MM.1S (cell line): ENCODE data around the gene KLK1.

ENCODE experiments used
- DNase-seq: peaks from one replicate; pipeline ENCODE4 v3.0.0-alpha.2; 2015
- H2AFZ ChIP-seq: fragments of 300-600 bp; sonication (generic); 2 replicates; pipeline ENCODE4 v1.6.0; 2016; ENCODE audit warnings: antibody characterized with exemption, low read length
- H3F3A ChIP-seq: fragments of 300-600 bp; sonication (generic); 2 replicates; pipeline ENCODE4 v1.6.1; 2016; ENCODE audit warnings: mild to moderate bottlenecking, antibody characterized with exemption, low read length, moderate library complexity, mixed read lengths; ENCODE audit not compliant: insufficient read depth
- H3K27ac ChIP-seq: fragments of 300-600 bp; sonication (generic); 2 replicates; pipeline ENCODE4 v1.5.1; 2016; ENCODE audit warnings: mild to moderate bottlenecking, low read length
- H3K27me3 ChIP-seq: fragments of 300-600 bp; sonication (generic); replicated peaks from 2 replicates; pipeline ENCODE4 v1.6.0; 2016; ENCODE audit warnings: low read length; ENCODE audit not compliant: insufficient read depth
- H3K36me3 ChIP-seq: fragments of 300-600 bp; sonication (generic); replicated peaks from 2 replicates; pipeline ENCODE4 v1.6.1; 2016; ENCODE audit warnings: mild to moderate bottlenecking, low read length, mixed read lengths; ENCODE audit not compliant: insufficient read depth
- H3K4me1 ChIP-seq: fragments of 300-600 bp; sonication (generic); 2 replicates; pipeline ENCODE4 v1.6.1; 2016; ENCODE audit warnings: low read length, mixed read lengths
- H3K4me2 ChIP-seq: fragments of 300-600 bp; sonication (generic); 2 replicates; pipeline ENCODE4 v1.6.0; 2016; ENCODE audit warnings: low read depth, low read length
- H3K4me3 ChIP-seq: fragments of 300-600 bp; sonication (generic); 2 replicates; pipeline ENCODE4 v1.5.1; 2016; ENCODE audit warnings: low read length, mixed read lengths
- H3K79me2 ChIP-seq: fragments of 300-600 bp; sonication (generic); 2 replicates; pipeline ENCODE4 v1.6.1; 2016; ENCODE audit warnings: mixed run types, low read length, mixed read lengths
- H3K9ac ChIP-seq: fragments of 300-600 bp; sonication (generic); 2 replicates; pipeline ENCODE4 v1.6.1; 2016; ENCODE audit warnings: low read length, mixed read lengths
- H3K9me2 ChIP-seq: fragments of 300-600 bp; sonication (generic); replicated peaks from 2 replicates; pipeline ENCODE4 v1.6.1; 2016; ENCODE audit warnings: mild to moderate bottlenecking, low read length, mixed read lengths; ENCODE audit not compliant: insufficient read depth
- H3K9me3 ChIP-seq: fragments of 300-600 bp; sonication (generic); replicated peaks from 2 replicates; pipeline ENCODE4 v1.6.1; 2016; ENCODE audit warnings: mild to moderate bottlenecking, low read length, mixed read lengths; ENCODE audit not compliant: insufficient read depth
- H4K20me1 ChIP-seq: fragments of 300-600 bp; sonication (generic); 2 replicates; pipeline ENCODE4 v1.6.1; 2016; ENCODE audit warnings: mild to moderate bottlenecking, low read length, moderate library complexity, mixed read lengths; ENCODE audit not compliant: insufficient read depth
- EZH2 ChIP-seq: fragments of 300-600 bp; sonication (generic); optimal IDR thresholded peaks from 2 replicates; pipeline ENCODE3; 2017; ENCODE audit warnings: low read depth, mild to moderate bottlenecking, antibody characterized with exemption, low read length, mixed read lengths
- EZH2phosphoT487 ChIP-seq: fragments of 300-600 bp; sonication (generic); IDR thresholded peaks from 2 replicates; pipeline ENCODE4 v1.6.1; 2018; ENCODE audit warnings: antibody characterized with exemption, low read length
- TF ChIP-seq, protein P1 (sequence below): fragments of 300-600 bp; sonication (generic); IDR thresholded peaks from 2 replicates; pipeline ENCODE4 v1.5.1; 2016; ENCODE audit warnings: antibody characterized with exemption, low read length, mixed read lengths

KLK1 gene

DNA sequence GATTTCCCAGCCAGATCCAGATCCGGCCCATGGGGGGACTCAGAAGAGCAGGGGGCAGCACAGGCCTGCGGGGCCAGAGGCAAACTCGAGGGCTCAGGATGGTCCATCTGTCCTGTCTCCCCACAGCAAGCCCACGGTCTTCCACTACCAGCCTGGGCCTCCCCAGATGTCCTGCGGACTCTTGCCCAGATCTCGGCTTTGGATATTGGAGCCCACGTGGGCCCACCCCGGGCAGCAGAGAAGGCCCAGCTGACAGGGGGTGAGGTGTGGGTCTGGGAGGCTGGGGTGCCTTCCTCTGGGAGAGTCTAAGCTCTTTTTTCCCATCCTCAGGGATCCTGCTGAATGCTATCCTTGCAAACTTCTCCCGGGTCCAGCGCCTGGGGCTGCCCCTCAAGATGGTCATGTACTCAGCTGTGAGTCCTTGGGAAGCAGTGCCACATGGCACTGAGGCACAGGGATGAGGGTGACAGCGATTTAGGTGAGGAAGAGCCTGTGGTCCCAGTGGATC, 30.0 kb downstream of the KLK1 start:
- H3K4me3 ChIP-seq: no peak overlapping the region
- no peak overlapping the region for H2AFZ ChIP-seq
- no peaks in the 10 kb centered on the region for H3K9me3 ChIP-seq
- 0 out of 2 replicates have a peak, but pooled peaks cover 2% of the 10 kb centered on the region for H3K36me3 ChIP-seq
- no peaks in the 10 kb centered on the region for H3K9me2 ChIP-seq
- no peak overlapping the region for H3K27ac ChIP-seq
- H3K4me1 ChIP-seq: peaks cover 11% of the 10 kb centered on the region; the same call in 1 of the 2 replicates
- TF ChIP-seq, protein P1, sequence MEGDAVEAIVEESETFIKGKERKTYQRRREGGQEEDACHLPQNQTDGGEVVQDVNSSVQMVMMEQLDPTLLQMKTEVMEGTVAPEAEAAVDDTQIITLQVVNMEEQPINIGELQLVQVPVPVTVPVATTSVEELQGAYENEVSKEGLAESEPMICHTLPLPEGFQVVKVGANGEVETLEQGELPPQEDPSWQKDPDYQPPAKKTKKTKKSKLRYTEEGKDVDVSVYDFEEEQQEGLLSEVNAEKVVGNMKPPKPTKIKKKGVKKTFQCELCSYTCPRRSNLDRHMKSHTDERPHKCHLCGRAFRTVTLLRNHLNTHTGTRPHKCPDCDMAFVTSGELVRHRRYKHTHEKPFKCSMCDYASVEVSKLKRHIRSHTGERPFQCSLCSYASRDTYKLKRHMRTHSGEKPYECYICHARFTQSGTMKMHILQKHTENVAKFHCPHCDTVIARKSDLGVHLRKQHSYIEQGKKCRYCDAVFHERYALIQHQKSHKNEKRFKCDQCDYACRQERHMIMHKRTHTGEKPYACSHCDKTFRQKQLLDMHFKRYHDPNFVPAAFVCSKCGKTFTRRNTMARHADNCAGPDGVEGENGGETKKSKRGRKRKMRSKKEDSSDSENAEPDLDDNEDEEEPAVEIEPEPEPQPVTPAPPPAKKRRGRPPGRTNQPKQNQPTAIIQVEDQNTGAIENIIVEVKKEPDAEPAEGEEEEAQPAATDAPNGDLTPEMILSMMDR: no peak
- TF ChIP-seq EZH2phosphoT487: no peak
- TF ChIP-seq EZH2: no peak
- H3K4me2 ChIP-seq: no peak overlapping the region
- no peak for DNase-seq
- H3F3A ChIP-seq: peaks cover 32% of the 10 kb centered on the region
- H3K9ac ChIP-seq: no peak overlapping the region
- H3K27me3 ChIP-seq: no peaks in the 10 kb centered on the region
- H3K79me2 ChIP-seq: no peaks in the 10 kb centered on the region
- peaks cover 14% of the 10 kb centered on the region for H4K20me1 ChIP-seq

DNA sequence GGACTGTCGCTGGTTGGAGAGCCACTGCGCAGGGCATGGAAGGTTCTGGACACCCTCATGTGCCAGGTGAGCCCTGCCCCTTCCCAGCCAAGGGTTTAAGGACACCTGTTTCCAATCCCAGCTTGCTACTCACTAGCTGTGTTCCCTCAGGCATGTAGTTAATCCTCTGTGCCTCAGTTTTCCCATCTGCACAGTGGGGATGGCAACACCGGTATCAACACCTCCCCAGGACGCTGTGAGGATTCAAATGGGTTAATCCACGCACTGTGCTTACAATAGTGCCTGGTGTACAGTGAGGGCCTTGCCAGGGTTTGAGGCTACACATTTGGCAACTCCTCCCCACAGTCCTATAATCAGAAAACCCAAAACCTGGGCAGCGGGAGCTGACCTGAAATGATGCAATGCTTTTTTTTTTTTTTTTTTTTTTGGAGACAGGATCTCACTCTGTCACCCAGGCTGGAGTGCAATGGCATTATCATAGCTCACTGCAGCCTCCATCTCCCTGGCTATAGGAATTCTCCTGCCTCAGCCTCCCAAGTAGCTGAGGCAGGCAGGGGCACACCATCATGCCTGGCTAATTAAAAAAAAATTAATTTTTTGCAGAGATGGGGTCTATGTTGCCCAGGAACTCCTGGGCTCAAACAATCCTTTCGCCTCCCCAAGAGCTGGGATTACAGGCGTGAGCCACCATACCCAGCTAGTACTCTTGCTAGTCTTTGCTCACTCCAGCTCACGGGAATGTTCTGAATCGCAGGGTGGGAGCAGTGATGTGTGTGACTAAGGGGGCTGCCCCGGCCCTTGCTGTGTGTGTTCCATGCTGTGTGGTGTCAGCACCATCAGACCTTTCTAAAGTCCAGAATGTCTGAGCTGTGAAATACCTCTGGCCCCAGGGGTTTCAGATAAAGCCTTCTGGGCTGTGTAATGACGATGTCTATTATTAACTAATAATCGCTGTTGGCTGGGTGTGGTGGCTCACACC, 31.0 kb downstream of the KLK1 start:
- H3K4me3 ChIP-seq: no peak overlapping the region
- peaks cover 11% of the 10 kb centered on the region; the same call in 1 of the 2 replicates for H3K4me1 ChIP-seq
- DNase-seq: no peak
- H3K27ac ChIP-seq: no peak overlapping the region
- H3K4me2 ChIP-seq: no peak overlapping the region
- H3F3A ChIP-seq: peaks cover 27% of the 10 kb centered on the region
- no peak overlapping the region for H2AFZ ChIP-seq
- H3K27me3 ChIP-seq: peaks cover 3% of the 10 kb centered on the region; the same call in 1 of the 2 replicates
- TF ChIP-seq EZH2phosphoT487 (no peak), EZH2 (no peak)
- TF ChIP-seq, protein P1: no peak
- no peaks in the 10 kb centered on the region for H3K9me2 ChIP-seq
- no peak overlapping the region for H3K9ac ChIP-seq
- H3K9me3 ChIP-seq: no peaks in the 10 kb centered on the region
- no peaks in the 10 kb centered on the region for H3K36me3 ChIP-seq
- no peaks in the 10 kb centered on the region for H3K79me2 ChIP-seq
- H4K20me1 ChIP-seq: peaks cover 7% of the 10 kb centered on the region; the same call in 1 of the 2 replicates

DNA sequence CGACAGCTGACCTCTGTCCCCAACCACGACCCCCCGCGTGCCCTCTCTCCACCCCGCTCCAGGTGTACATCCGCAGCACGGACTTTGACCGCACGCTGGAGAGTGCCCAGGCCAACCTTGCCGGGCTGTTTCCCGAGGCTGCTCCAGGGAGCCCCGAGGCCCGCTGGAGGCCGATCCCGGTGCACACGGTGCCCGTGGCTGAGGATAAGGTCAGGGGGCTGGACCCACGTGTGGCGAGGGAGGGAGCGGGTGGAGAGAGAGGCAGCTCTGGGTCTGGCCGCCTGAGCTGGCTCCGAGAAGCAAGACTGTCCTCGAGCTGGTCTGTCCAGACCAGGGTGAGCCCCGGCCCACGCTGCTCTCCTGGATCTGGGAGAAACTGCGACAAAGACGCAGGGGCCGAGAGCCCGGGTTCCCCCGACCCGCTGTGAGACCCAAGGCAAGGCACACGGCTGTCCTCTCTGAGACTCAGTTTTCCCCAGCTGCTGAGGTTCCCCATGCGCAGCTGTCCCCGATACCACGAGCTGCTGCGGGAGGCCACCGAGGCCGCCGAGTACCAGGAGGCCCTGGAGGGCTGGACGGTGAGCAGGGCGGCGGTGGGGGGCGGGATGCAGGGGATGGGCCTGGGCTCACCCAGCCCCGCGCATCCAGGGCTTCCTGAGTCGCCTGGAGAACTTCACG, 31.9 kb downstream of the KLK1 start:
- Histone ChIP-seq H2AFZ (no peak overlapping the region), H3K27ac (no peak overlapping the region), H3K9me2 (no peaks in the 10 kb centered on the region), H3F3A (peaks cover 22% of the 10 kb centered on the region), H3K4me2 (no peak overlapping the region), H3K79me2 (no peaks in the 10 kb centered on the region), H3K27me3 (peaks cover 5% of the 10 kb centered on the region; the same call in 1 of the 2 replicates), H3K9ac (no peak overlapping the region), H3K9me3 (no peaks in the 10 kb centered on the region), H3K4me3 (no peak overlapping the region), H3K36me3 (no peaks in the 10 kb centered on the region), H3K4me1 (peaks cover 11% of the 10 kb centered on the region; the same call in 1 of the 2 replicates), H4K20me1 (peaks cover 2% of the 10 kb centered on the region; the same call in 1 of the 2 replicates)
- TF ChIP-seq EZH2phosphoT487 (no peak), EZH2 (no peak)
- TF ChIP-seq, protein P1: no peak
- DNase-seq: no peak
